Tibial artery (tissue), 4 donors: ENCODE measurements around the gene SLC36A1.
A peak's percentile ranks its signal among the peaks of the same experiment; 100 is the strongest.

Source experiments
- DNase-seq, 2 donors: peaks; one replicate each; pipeline ENCODE4 v3.0.0-alpha.2; 2019
- H3K27ac ChIP-seq, 2 donors: fragments of 200-600 bp; sonication (generic) in 1 of 2; 1 replicate in 1 of 2; 2 replicates in 1 of 2; pipeline ENCODE4 v1.5.1; 2018 to 2019; ENCODE audit warnings: mild to moderate bottlenecking in 1 of 2
- H3K27me3 ChIP-seq, 2 donors: fragments of 200-600 bp; sonication (generic) in 1 of 2; one replicate each; pipeline versions ENCODE4 v1.5.1 to v1.6.0; 2016 to 2019
- H3K36me3 ChIP-seq, 3 donors: fragments of 200-600 bp; sonication (generic) in 2 of 3; one replicate each; pipeline ENCODE4 v1.5.1; 2016 to 2019; ENCODE audit warnings: mild to moderate bottlenecking in 2 of 3
- H3K4me1 ChIP-seq, 4 donors: fragments of 200-600 bp; sonication (generic) in 2 of 4; 1 replicate in 3 of 4; 2 replicates in 1 of 4; pipeline ENCODE4 v1.5.1; 2016 to 2019
- H3K4me3 ChIP-seq, 2 donors: fragments of 200-600 bp; sonication (generic) in 1 of 2; 1 replicate in 1 of 2; 2 replicates in 1 of 2; pipeline ENCODE4 v1.5.1; 2018 to 2019; ENCODE audit warnings: mild to moderate bottlenecking in 2 of 2
- H3K9me3 ChIP-seq, 3 donors: fragments of 200-600 bp; sonication (generic) in 1 of 3; one replicate each; pipeline ENCODE4 v1.5.1; 2016 to 2019
- CTCF ChIP-seq, 2 experiments: fragments of 200-600 bp in 1 of 2; fragments of 450-650 bp in 1 of 2; IDR thresholded peaks; one replicate each; pipeline ENCODE4 v1.5.1; 2017 to 2019; ENCODE audit warnings: antibody characterized with exemption in 2 of 2, mild to moderate bottlenecking in 1 of 2, moderate library complexity in 1 of 2
- intact Hi-C: fragments of 100-400 bp; cut with DNase I; formaldehyde crosslinking; loops from one replicate; pipeline ENCODE4 v1.15.0; 2023; ENCODE audit warnings: low total_unique reads

The SLC36A1 gene

GRCh38 chr5:151430731-151431130 lies 16.7 kb upstream of the SLC36A1 start:
- intact Hi-C loops: no loop called here
- DNase-seq: no peak
- Histone ChIP-seq H3K27me3 (no peaks in the 10 kb centered on the region), H3K9me3 (no peaks in the 10 kb centered on the region), H3K4me1 (no peaks in the 10 kb centered on the region), H3K27ac (no peak overlapping the region), H3K36me3 (no peaks in the 10 kb centered on the region), H3K4me3 (no peak overlapping the region)
- no peak for TF ChIP-seq CTCF (IDR thresholded peaks at IDR 0.05)

GRCh38 chr5:151431666-151432065 lies 15.7 kb upstream of the SLC36A1 start:
- no peaks in the 10 kb centered on the region for H3K4me1 ChIP-seq
- intact Hi-C loops: no loop called here
- H3K27me3 ChIP-seq: peaks cover 0 to 3% of the 10 kb centered on the region in 2 donors
- no peak for TF ChIP-seq CTCF (IDR thresholded peaks at IDR 0.05)
- H3K36me3 ChIP-seq: no peaks in the 10 kb centered on the region
- H3K4me3 ChIP-seq: no peak overlapping the region
- no peak for DNase-seq
- H3K9me3 ChIP-seq: no peaks in the 10 kb centered on the region
- no peak overlapping the region for H3K27ac ChIP-seq

DNA sequence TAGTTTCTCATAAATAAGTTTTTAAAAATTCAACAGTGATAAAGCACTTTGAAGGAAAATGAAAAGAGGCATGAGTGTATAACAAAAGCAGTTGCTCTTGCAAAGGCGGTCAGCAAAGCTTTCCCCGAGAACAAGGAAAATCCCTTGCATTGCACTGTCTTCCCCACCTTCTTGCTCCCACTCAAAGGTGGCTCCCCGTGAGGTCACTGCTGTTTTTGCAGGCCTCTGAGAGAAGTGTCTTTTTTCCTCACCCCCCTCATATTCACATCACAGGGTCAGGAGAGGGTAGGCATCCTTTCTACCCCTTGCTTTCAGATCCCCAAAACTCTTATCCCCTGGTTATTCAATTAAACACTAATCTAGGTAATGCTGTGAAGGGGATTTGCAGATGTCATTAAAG lies 15.2 kb upstream of the SLC36A1 start:
- no peak for TF ChIP-seq CTCF (IDR thresholded peaks at IDR 0.05)
- Histone ChIP-seq H3K4me3 (no peak overlapping the region), H3K36me3 (no peaks in the 10 kb centered on the region), H3K4me1 (no peaks in the 10 kb centered on the region), H3K27me3 (peaks cover 0 to 7% of the 10 kb centered on the region in 2 donors), H3K27ac (no peak overlapping the region), H3K9me3 (no peaks in the 10 kb centered on the region)
- intact Hi-C loops: no loop called here
- DNase-seq: no peak

DNA sequence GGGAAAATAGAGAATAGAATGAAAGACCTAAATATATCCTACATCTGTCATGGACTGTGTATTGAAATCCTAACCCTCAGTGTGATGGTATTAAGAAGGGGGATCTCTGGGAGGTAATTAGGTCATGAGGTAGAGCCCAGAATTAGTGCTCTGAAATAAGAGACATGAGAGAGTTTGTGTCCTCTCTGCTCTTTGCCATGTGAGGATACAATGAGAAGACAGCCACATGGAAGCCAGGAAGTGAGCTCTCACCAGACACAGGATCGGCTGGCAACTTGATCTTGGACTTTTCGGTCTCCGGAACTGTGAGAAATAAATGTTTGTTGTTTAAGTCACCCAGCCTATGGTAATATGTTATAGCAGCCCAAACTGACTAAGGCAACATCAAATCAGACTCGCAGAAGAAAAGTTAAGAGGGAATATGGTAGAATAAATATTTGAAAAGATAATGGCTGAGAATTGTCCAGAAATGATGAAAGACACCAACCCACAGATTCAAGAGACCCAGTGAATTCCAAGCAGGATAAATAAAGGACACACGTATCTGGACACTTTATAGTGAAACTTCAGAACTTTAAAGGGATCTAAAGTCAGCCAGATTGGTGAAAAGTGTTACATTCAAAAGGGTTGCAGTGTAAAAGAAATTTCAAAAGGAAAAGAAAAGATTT lies 12.7 kb upstream of the SLC36A1 start:
- Histone ChIP-seq H3K27me3 (peaks cover 0 to 7% of the 10 kb centered on the region in 2 donors), H3K4me3 (no peak overlapping the region), H3K4me1 (no peaks in the 10 kb centered on the region), H3K36me3 (no peaks in the 10 kb centered on the region), H3K27ac (no peak overlapping the region), H3K9me3 (no peaks in the 10 kb centered on the region)
- DNase-seq: no peak
- TF ChIP-seq CTCF (IDR thresholded peaks at IDR 0.05): no peak
- intact Hi-C loops: no loop called here

GRCh38 chr5:151448038-151448985 lies 909 bp downstream of the SLC36A1 start:
- Histone ChIP-seq H3K9me3 (no peaks in the 10 kb centered on the region), H3K4me3 (peak overlapping the region; percentile 82 to 85), H3K27me3 (no peaks in the 10 kb centered on the region), H3K27ac (peak overlapping the region; percentile 57 to 68), H3K36me3 (no peaks in the 10 kb centered on the region), H3K4me1 (peaks cover 0 to 12% (median 8%) of the 10 kb centered on the region in 4 donors)
- no peak for DNase-seq
- no peak for TF ChIP-seq CTCF (IDR thresholded peaks at IDR 0.05)
- intact Hi-C loops: loop anchor here (5.0 kb wide), 2 partner anchors 199 to 294 kb away; no protein-coding TSS in a partner anchor
